ENCODE data around the gene NOSTRIN. TPM values are rescaled to one million over a fixed set of nuclear protein-coding genes. Genes with fewer than 3 reads are reported as not detected.

The NOSTRIN gene
- total and polyA plus RNA-seq, 2 of the 8 experiments (the other 6 are each of a cell fraction or from before 2014, with no cell fraction given) = not detected

GRCh38 chr2:168851674-168852320 lies 49.4 kb downstream of the NOSTRIN start (continued):
- TF ChIP-seq GTF2F1 (IDR thresholded peaks at IDR 0.05; ENCODE audit: borderline replicate concordance, low read depth, low read length) = no peak
- no peak for TF ChIP-seq CTCF (IDR thresholded peaks at IDR 0.05; ENCODE audit: control extremely low read depth in 1 of 3, insufficient read depth in 1 of 3, low read depth in 1 of 3, low read length in 3 of 3)

All from H1 (cell line).